ENCODE measurements around the gene PPFIA4. TPM values are rescaled to one million over a fixed set of nuclear protein-coding genes. Genes with fewer than 3 reads are reported as not detected.

Gene PPFIA4
- total and polyA plus RNA-seq, 9 of the 15 experiments (the other 6 are each of a cell fraction or from before 2014, with no cell fraction given), result 0.07 to 12.0 (median 0.70) TPM

GRCh38 chr1:203038891-203039608, 12.8 kb downstream of the PPFIA4 start (continued):
- no peak for TF ChIP-seq PKNOX1 (IDR thresholded peaks at IDR 0.05)
- no peak for TF ChIP-seq KAT2B (IDR thresholded peaks at IDR 0.05; ENCODE audit: low read depth, low read length)
- TF ChIP-seq PRDM10 (IDR thresholded peaks at IDR 0.05; ENCODE audit: partially characterized antibody), result no peak
- TF ChIP-seq SPI1 (IDR thresholded peaks at IDR 0.05; ENCODE audit: borderline replicate concordance, low read depth, low read length), result no peak
- TF ChIP-seq ZNF778 (CRISPR knock-in tag; IDR thresholded peaks at IDR 0.05), result no peak
- TF ChIP-seq DEAF1 (CRISPR knock-in tag; IDR thresholded peaks at IDR 0.05), result peak; percentile 79
- no peak for TF ChIP-seq CC2D1A (IDR thresholded peaks at IDR 0.05)
- TF ChIP-seq SMC3 (conservative IDR thresholded peaks at IDR 0.05; ENCODE audit: insufficient read depth, low read depth, low read length), result peak; percentile 86
- TF ChIP-seq, protein P1, sequence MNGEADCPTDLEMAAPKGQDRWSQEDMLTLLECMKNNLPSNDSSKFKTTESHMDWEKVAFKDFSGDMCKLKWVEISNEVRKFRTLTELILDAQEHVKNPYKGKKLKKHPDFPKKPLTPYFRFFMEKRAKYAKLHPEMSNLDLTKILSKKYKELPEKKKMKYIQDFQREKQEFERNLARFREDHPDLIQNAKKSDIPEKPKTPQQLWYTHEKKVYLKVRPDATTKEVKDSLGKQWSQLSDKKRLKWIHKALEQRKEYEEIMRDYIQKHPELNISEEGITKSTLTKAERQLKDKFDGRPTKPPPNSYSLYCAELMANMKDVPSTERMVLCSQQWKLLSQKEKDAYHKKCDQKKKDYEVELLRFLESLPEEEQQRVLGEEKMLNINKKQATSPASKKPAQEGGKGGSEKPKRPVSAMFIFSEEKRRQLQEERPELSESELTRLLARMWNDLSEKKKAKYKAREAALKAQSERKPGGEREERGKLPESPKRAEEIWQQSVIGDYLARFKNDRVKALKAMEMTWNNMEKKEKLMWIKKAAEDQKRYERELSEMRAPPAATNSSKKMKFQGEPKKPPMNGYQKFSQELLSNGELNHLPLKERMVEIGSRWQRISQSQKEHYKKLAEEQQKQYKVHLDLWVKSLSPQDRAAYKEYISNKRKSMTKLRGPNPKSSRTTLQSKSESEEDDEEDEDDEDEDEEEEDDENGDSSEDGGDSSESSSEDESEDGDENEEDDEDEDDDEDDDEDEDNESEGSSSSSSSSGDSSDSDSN (IDR thresholded peaks at IDR 0.05; ENCODE audit: borderline replicate concordance in 1 of 2, low read depth in 2 of 2, low read length in 2 of 2), result no peak
- TF ChIP-seq ZNF830 (CRISPR knock-in tag; IDR thresholded peaks at IDR 0.05), result no peak
- no peak for TF ChIP-seq ZNF551 (CRISPR knock-in tag; IDR thresholded peaks at IDR 0.05)
- TF ChIP-seq HMGN3 (IDR thresholded peaks at IDR 0.05; ENCODE audit: borderline replicate concordance, extremely low read depth, insufficient read length, low read depth, low read length), result no peak
- TF ChIP-seq SETDB1 (IDR thresholded peaks at IDR 0.05; ENCODE audit: low read length), result no peak
- no peak for TF ChIP-seq BHLHE40 (IDR thresholded peaks at IDR 0.05; ENCODE audit: low read length)
- TF ChIP-seq RB1 (IDR thresholded peaks at IDR 0.05; ENCODE audit: low read depth), result 0 out of 2 replicates have a peak, but pooled peaks have one; percentile 44
- TF ChIP-seq ZFP91 (CRISPR knock-in tag; IDR thresholded peaks at IDR 0.05), result no peak
- no peak for TF ChIP-seq PYGO2 (tag; IDR thresholded peaks at IDR 0.05)
- no peak for TF ChIP-seq ARNT (IDR thresholded peaks at IDR 0.05)
